Measurements from ENCODE around the gene FHIT. TPM values are rescaled to one million over a fixed set of nuclear protein-coding genes. Genes with fewer than 3 reads are reported as not detected.
"Not testable (repeated sequence)": the region's sequence is repeated elsewhere in the genome, so short reads cannot be mapped to it uniquely, and the experiment has no call there.

FHIT gene
- total RNA-seq, 2 donors from 2014 or later, result 2.9 to 12.2 TPM

DNA sequence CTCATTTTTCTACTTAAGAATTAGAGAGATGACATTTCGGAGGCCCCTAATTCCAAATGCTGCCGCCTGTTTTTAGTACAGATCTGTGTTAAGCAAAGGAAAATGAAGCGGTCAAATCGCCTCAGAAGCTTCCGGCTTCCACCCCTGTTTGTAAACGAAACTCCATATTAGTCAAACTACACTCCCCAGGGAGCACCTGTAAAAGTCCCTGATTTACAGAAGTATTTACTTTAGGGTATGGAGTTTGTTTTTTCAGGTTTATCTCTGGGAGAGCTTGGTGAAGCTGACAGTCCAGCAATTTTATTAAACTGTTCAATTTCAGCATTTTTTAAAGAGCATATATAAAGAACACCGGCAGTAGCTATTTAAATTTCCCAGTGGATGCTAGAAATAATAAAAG is 319.8 kb downstream of the FHIT start:
- Mint-ChIP-seq H3K36me3 (ENCODE audit: low read depth) (no peaks in the 10 kb centered on the region), H3K27ac (no peak overlapping the region), H3K4me1 (no peaks in the 10 kb centered on the region), H3K9me3 (peaks cover 10% of the 10 kb centered on the region), H3K4me3 (no peak overlapping the region), H3K27me3 (no peaks in the 10 kb centered on the region)
- no peak for ATAC-seq (replicated peaks)

DNA sequence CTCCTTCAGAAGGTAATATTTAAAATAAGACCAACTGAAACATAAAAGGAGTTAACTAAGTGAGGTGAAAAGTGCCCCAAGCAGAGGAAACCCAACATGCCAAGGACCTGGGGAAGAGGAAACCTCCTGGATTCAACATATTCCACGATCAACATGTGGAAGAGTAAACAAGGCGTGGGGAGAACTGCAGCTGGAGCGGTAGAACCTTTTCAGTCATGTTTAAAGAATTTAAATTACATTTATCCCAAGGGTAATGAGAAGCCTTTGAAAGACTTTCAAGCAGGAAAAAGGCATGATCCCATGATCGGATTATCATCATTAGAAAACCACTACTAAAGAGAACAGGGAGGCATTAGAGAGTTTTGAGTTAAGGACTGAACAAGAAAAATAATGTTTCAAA is 330.7 kb downstream of the FHIT start:
- Mint-ChIP-seq H3K27me3 (no peaks in the 10 kb centered on the region), H3K4me3 (no peak overlapping the region), H3K36me3 (ENCODE audit: low read depth) (no peaks in the 10 kb centered on the region), H3K9me3 (peaks cover 7% of the 10 kb centered on the region), H3K27ac (no peak overlapping the region), H3K4me1 (no peaks in the 10 kb centered on the region)
- no peak for ATAC-seq (replicated peaks)

DNA sequence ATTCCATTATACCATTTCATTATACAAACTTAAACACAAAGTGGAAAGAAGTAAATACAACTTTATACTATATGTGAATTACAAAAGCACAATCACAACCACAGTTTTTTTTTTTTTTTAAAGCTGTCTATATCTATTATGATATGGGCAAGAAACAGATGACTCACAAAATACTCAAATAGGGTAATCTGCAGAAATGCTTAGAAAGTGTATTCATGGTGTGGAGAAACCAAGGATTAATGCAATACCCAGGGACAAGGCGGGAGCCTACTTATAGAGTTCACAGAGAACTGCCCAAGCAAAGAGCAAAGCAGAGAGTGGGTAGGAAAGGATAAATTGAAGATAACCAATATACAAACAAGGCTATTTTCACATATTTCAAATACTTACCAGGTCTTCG is 332.0 kb downstream of the FHIT start:
- Mint-ChIP-seq H3K4me3 (no peak overlapping the region), H3K27me3 (no peaks in the 10 kb centered on the region), H3K9me3 (peaks cover 7% of the 10 kb centered on the region), H3K36me3 (ENCODE audit: low read depth) (no peaks in the 10 kb centered on the region), H3K27ac (no peak overlapping the region), H3K4me1 (no peaks in the 10 kb centered on the region)
- no peak for ATAC-seq (replicated peaks)

DNA sequence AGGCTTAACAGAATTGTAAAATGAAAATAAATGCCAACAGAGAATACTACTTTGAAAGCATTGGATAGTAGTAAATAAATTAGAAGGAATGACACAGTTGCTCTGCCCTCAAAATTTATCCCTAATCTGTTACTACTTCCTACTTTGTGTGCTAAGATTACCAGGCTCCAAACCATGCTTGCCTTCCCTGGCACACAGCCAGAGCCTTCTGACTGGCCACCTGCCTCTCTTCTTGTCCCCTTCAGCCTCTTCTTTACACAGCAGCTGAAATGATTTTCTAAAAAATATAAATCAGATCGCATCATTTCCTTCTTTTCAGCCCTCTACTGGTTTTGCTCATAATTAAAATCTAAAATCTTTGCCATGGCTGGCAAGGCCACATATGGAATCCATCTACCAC is 334.1 kb downstream of the FHIT start:
- Mint-ChIP-seq H3K36me3 (ENCODE audit: low read depth) (no peaks in the 10 kb centered on the region), H3K9me3 (peaks cover 7% of the 10 kb centered on the region), H3K27me3 (no peaks in the 10 kb centered on the region), H3K4me1 (no peaks in the 10 kb centered on the region), H3K4me3 (no peak overlapping the region), H3K27ac (no peak overlapping the region)
- ATAC-seq (replicated peaks), result no peak

DNA sequence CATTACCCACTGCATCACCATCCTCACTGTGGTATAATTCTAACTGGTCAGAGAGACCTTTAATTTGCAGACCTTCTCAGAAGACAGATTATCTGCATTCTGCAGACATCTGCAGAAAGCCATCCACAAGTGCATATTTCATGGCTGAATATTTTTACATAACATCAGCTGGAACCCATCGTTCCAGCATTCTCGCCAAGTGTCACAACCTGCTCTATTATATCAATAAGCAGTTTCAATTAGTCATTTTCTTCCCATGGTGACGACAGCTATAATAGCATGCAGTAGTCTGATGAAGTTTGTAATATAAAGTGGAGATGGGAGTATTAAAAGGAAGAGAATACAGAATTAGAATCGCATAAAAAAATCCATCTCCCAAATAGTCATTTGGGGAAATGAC is 334.7 kb downstream of the FHIT start:
- H3K9me3 Mint-ChIP-seq, result peaks cover 7% of the 10 kb centered on the region
- H3K36me3 Mint-ChIP-seq (ENCODE audit: low read depth), result no peaks in the 10 kb centered on the region
- no peak overlapping the region for H3K27ac Mint-ChIP-seq
- no peak for ATAC-seq (replicated peaks)
- no peaks in the 10 kb centered on the region for H3K4me1 Mint-ChIP-seq
- H3K27me3 Mint-ChIP-seq, result no peaks in the 10 kb centered on the region
- no peak overlapping the region for H3K4me3 Mint-ChIP-seq

DNA sequence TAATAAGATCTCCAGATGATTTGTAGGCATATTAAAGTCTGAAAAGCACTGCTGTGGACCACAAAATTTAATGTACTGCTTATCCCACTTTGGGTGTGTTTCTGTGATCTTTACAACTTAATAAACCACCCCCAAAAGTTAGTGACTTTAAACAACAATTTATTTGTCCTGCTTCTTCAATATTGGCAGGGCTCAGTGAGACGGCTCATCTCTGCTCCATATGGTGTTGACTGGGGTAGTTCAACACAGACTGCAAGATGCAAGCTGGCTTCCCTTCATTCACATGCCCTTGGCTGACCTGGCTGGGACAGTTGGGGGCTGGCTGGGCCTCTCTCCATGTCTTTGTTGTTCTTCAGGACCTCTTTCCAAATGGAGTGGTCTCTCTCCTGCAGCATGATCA is 337.8 kb downstream of the FHIT start:
- H3K9me3 Mint-ChIP-seq, result peaks cover 7% of the 10 kb centered on the region
- no peak for ATAC-seq (replicated peaks)
- H3K36me3 Mint-ChIP-seq (ENCODE audit: low read depth), result no peaks in the 10 kb centered on the region
- H3K27me3 Mint-ChIP-seq, result no peaks in the 10 kb centered on the region
- H3K4me3 Mint-ChIP-seq, result no peak overlapping the region
- no peaks in the 10 kb centered on the region for H3K4me1 Mint-ChIP-seq
- no peak overlapping the region for H3K27ac Mint-ChIP-seq

DNA sequence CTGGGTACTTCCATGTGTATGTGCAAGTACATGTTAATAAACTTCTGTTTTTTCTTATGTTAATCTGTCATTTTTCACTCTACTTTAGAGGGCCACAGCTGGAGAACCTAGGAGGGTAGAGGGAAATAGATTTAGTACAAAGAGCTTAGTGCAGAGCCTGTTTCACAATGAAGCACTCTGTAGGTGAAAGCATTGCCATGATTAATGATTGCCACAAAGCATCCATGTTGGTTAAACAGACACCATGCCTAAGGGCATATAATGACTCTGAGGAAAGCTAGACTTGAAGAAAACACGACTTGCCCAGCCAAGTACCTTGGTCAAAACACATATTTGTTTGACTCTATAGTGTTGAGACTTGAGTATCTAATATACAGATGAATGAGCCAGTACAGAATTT is 338.4 kb downstream of the FHIT start:
- H3K27ac Mint-ChIP-seq, result no peak overlapping the region
- H3K36me3 Mint-ChIP-seq (ENCODE audit: low read depth), result no peaks in the 10 kb centered on the region
- ATAC-seq (replicated peaks), result no peak
- no peaks in the 10 kb centered on the region for H3K4me1 Mint-ChIP-seq
- H3K27me3 Mint-ChIP-seq, result no peaks in the 10 kb centered on the region
- peaks cover 7% of the 10 kb centered on the region for H3K9me3 Mint-ChIP-seq
- H3K4me3 Mint-ChIP-seq, result no peak overlapping the region

DNA sequence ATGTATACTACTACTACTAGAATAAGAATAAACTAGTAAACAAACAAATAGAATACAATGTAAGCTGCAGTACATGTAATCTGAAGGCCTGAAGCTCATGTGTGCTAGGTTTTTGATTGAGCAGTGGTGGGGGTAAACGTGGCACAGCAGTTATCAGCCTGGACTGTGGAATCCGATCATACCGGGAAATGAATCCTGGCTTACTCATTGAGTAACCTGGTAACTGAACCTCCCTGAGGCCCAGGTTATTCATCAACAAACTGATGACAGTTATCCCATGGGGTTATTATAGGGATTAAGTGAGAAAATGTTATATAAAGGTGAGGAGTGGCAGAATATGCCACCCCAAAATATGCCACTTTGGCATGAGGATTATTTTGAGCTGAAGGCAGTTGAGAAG is 339.1 kb downstream of the FHIT start:
- no peaks in the 10 kb centered on the region for H3K27me3 Mint-ChIP-seq
- H3K4me3 Mint-ChIP-seq, result no peak overlapping the region
- ATAC-seq (replicated peaks), result no peak
- H3K27ac Mint-ChIP-seq, result no peak overlapping the region
- no peaks in the 10 kb centered on the region for H3K36me3 Mint-ChIP-seq (ENCODE audit: low read depth)
- peaks cover 7% of the 10 kb centered on the region for H3K9me3 Mint-ChIP-seq
- no peaks in the 10 kb centered on the region for H3K4me1 Mint-ChIP-seq

DNA sequence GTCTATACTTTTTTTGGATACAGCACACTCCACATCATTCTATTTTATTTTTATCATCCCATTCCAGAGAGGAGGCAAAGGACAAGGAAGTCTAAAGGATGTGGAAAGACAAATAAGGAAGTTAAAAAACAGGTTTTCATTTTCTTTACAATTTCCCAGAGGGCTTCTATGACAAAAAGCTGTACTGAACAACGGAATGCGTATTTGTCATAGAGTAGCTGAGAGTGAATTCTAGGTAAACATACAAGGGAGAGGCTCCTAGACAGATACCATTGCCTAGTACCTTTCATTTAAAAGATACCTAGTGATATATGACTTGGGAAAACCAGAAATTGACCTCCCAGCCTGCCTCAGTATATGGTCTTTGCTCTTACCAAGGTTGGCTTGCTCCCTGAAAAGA is 341.7 kb downstream of the FHIT start:
- Mint-ChIP-seq H3K27ac (no peak overlapping the region), H3K36me3 (ENCODE audit: low read depth) (no peaks in the 10 kb centered on the region), H3K4me1 (no peaks in the 10 kb centered on the region), H3K4me3 (no peak overlapping the region), H3K9me3 (peaks cover 7% of the 10 kb centered on the region), H3K27me3 (no peaks in the 10 kb centered on the region)
- no peak for ATAC-seq (replicated peaks)

DNA sequence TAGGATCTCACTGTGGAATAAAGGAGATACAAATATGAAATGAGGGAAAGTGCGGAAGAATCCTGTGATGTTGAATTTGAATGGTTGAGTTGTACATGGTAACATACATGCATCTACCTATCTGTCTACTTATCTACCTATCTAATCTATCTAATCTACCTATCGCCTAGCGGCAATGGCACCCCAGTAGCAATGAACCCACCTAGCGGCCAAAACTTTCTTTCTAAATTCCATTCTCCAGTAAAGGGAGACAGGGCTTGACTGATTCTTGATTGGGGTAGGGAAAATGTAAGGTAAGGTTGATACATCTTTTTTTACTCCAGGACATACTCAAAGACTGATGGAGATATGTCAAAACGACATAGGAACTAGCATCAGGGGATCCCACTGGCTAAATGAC is 345.0 kb downstream of the FHIT start:
- Mint-ChIP-seq H3K4me3 (no peak overlapping the region), H3K4me1 (no peaks in the 10 kb centered on the region), H3K9me3 (peaks cover 2% of the 10 kb centered on the region), H3K36me3 (ENCODE audit: low read depth) (no peaks in the 10 kb centered on the region), H3K27ac (no peak overlapping the region), H3K27me3 (no peaks in the 10 kb centered on the region)
- ATAC-seq (replicated peaks), result no peak

DNA sequence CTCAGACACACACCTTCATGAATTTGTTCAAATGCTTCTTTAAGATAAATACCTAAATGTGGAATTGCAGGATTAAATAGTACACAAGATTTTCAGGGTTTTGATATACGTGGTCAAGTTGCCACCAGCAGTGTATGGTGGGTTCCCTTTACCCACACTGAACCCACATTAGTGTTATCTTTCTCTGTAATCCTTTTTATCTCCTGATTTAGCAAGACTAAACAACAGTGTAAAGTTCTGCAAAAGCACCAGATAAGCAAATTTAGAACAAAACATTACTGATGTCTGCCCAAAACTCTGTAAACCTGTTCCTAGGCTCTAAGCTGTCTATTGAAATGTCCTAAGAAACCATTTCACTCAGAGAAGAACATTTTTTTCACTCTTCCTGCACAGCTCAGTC is 352.9 kb downstream of the FHIT start:
- ATAC-seq (replicated peaks), result no peak
- Mint-ChIP-seq H3K4me1 (no peaks in the 10 kb centered on the region), H3K36me3 (ENCODE audit: low read depth) (no peaks in the 10 kb centered on the region), H3K27ac (no peak overlapping the region), H3K9me3 (no peaks in the 10 kb centered on the region), H3K27me3 (no peaks in the 10 kb centered on the region), H3K4me3 (no peak overlapping the region)

DNA sequence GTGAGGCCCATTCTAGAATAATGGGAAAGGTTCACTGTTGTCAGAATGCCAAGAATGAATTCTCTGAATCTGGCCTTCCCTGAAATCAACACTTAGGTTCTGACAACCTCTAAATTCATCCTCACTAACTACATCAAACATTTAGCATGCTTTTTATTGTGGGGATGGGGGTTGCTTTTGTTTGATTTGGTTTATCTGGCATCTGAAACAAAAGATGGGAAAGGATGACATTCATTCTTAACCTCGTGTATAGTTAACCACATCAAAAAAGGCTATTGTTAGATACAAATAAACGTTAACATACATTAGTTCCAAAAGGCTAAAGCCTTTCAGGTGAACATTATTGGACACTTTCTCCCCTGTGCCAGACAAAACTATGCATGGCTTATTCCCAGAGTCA is 357.3 kb downstream of the FHIT start:
- H3K27me3 Mint-ChIP-seq, result no peaks in the 10 kb centered on the region
- peaks cover 3% of the 10 kb centered on the region for H3K9me3 Mint-ChIP-seq
- H3K27ac Mint-ChIP-seq, result no peak overlapping the region
- ATAC-seq (replicated peaks), result no peak
- no peaks in the 10 kb centered on the region for H3K4me1 Mint-ChIP-seq
- no peak overlapping the region for H3K4me3 Mint-ChIP-seq
- no peaks in the 10 kb centered on the region for H3K36me3 Mint-ChIP-seq (ENCODE audit: low read depth)

DNA sequence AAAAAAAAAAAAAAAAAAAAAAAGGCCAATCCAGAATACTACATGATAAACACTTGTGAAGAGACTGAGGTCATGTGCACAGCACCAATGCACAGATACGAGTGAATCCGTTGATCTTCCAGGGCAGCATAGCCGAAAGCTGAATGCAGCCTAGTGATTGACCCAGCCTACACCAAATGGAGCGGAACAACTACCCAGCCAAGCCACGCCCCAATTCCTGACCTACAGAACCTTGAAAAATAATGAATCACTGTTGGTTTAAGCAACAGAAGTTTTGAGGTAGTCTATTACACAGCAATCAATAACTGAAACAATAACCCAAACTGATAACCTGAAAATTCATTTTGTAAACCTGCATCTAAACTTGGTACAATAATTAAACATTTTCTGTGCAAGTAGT is 361.0 kb downstream of the FHIT start:
- ATAC-seq (replicated peaks), result no peak
- Mint-ChIP-seq H3K36me3 (ENCODE audit: low read depth) (no peaks in the 10 kb centered on the region), H3K4me1 (no peaks in the 10 kb centered on the region), H3K4me3 (no peak overlapping the region), H3K27me3 (no peaks in the 10 kb centered on the region), H3K9me3 (peaks cover 7% of the 10 kb centered on the region), H3K27ac (no peak overlapping the region)

DNA sequence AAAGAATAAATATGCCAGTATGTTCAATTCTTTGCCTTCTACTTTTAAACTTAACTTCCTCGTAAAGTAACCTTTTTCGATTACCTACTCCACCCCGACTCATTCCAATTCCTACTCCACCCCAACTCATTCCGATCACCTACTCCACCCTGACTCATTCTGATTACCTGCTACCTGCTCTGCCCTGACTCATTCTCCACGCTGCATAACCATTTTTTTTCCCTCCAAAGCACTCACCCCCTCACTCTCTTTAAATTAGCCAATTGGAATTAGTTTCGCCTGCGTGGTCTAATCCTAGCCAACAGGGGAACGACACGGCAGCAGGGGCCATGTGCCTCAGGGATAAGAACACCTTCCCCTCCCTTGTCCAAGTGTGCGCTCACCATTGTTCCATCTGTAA is 362.3 kb downstream of the FHIT start:
- not testable (repeated sequence) for H3K27me3 Mint-ChIP-seq; ATAC-seq (replicated peaks); H3K4me1 Mint-ChIP-seq; H3K9me3 Mint-ChIP-seq; H3K27ac Mint-ChIP-seq; H3K4me3 Mint-ChIP-seq; H3K36me3 Mint-ChIP-seq (ENCODE audit: low read depth)

DNA sequence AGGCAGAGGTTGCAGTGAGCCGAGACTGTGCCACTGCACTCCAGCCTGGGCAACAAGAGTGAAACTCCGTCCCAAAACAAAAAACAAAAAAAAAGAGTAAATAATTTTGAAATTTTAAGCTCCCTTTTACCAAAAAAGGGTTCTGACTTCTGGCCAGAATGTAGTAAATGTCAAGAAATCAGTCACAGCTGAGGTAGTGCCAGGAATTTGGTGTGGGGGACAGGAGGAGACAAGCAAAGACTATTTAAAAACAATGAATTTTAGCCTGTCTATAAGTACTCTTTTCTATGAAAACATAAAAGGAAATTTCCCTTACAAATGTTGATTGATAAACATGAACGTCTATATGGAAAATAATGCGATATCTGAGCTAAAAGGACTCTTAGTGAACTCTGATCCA is 363.7 kb downstream of the FHIT start:
- Mint-ChIP-seq H3K27me3 (no peaks in the 10 kb centered on the region), H3K4me1 (no peaks in the 10 kb centered on the region), H3K4me3 (no peak overlapping the region), H3K36me3 (ENCODE audit: low read depth) (no peaks in the 10 kb centered on the region), H3K9me3 (peaks cover 14% of the 10 kb centered on the region), H3K27ac (no peak overlapping the region)
- ATAC-seq (replicated peaks), result no peak

DNA sequence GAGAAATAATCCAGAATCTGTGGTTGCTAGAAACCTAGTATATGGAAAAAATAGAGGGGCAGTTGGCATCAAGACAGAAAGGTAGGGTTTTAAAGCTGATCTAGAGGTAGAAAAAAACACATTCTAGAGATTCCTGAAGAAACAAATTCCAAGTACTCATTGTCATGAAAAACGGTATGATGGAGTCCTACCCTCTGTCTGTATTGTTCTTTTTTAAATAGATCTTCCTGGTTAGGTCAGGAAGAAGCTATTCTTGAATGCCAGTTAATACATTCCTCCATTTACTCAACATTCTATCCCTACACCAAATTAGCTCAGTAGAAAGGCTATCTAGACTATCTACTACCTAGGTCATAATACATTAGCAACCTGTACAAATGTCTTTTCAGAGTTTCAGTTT is 364.7 kb downstream of the FHIT start:
- Mint-ChIP-seq H3K27me3 (no peaks in the 10 kb centered on the region), H3K9me3 (peaks cover 21% of the 10 kb centered on the region), H3K4me3 (no peak overlapping the region), H3K4me1 (no peaks in the 10 kb centered on the region), H3K27ac (no peak overlapping the region), H3K36me3 (ENCODE audit: low read depth) (no peaks in the 10 kb centered on the region)
- no peak for ATAC-seq (replicated peaks)
